Endothelial cell of umbilical vein (primary cell): ENCODE data around the gene MINDY3. TPM values are rescaled to one million over a fixed set of nuclear protein-coding genes. Genes with fewer than 3 reads are reported as not detected.

Source experiments
- BruUV-seq: library from RNA; stranded (reverse); fragments of 400-500 nt; replicated peaks from 2 replicates; lab custom pipeline; 2021; lab: Mats Ljungman, UMichigan
- CTCF ChIA-PET: fragments of 300-600, 350-600 bp; sonication (Branson Sonifier 250); formaldehyde crosslinking; loops from one replicate; lab custom pipeline; 2021; ENCODE audit warnings: antibody characterized with exemption, inconsistent platforms; lab: Charles Lee
- POLR2A ChIA-PET: fragments of 300-600, 350-600 bp; sonication (Branson Sonifier 250); formaldehyde crosslinking; loops from one replicate; lab custom pipeline; 2021; ENCODE audit warnings: antibody characterized with exemption, inconsistent platforms; lab: Charles Lee
- DNase-seq: peaks from one replicate; pipeline ENCODE4 v3.0.0-alpha.2; 2011; ENCODE audit warnings: low read depth, low spot score
- FAIRE-seq: peaks from 2 replicates; lab custom pipeline; 2011; peaks lifted over from hg19 to GRCh38; lab: Jason Lieb, UNC
- H2AFZ ChIP-seq: 2 replicates; pipeline ENCODE4 v1.6.0; 2012; ENCODE audit warnings: low read depth, low read length, control low read depth, inconsistent platforms
- H3K27ac ChIP-seq: 2 replicates; pipeline ENCODE4 v1.5.1; 2011; ENCODE audit warnings: low read depth, mild to moderate bottlenecking, control low read depth, low read length, moderate library complexity; ENCODE audit not compliant: insufficient read depth
- H3K27me3 ChIP-seq, 2 experiments: 2 replicates each; pipeline versions ENCODE4 v1.6.0 to v1.6.1; 2011; ENCODE audit warnings: low read length in 2 of 2, mixed read lengths in 1 of 2; ENCODE audit not compliant: control insufficient read depth in 2 of 2, insufficient read depth in 2 of 2
- H3K36me3 ChIP-seq, 2 experiments: 2 replicates in 1 of 2; 3 replicates in 1 of 2; pipeline ENCODE4 v1.5.1; 2011; ENCODE audit warnings: low read length in 2 of 2, mild to moderate bottlenecking in 1 of 2, moderate library complexity in 1 of 2; ENCODE audit not compliant: control insufficient read depth in 2 of 2, insufficient read depth in 2 of 2; ENCODE audit errors: extremely low read depth in 1 of 2
- H3K4me1 ChIP-seq: 3 replicates; pipeline ENCODE4 v1.5.1; 2011; ENCODE audit warnings: mild to moderate bottlenecking, low read length; ENCODE audit not compliant: control insufficient read depth, insufficient read depth; ENCODE audit errors: extremely low read depth
- H3K4me2 ChIP-seq: 2 replicates; pipeline ENCODE4 v1.6.1; 2011; ENCODE audit warnings: low read length, control low read depth, mixed read lengths; ENCODE audit not compliant: insufficient read depth
- H3K4me3 ChIP-seq, 3 experiments: fragments of 200-600 bp in 1 of 3; sonication (generic), shearing (Covaris generic) in 1 of 3; replicated peaks in 1 of 3; 2 replicates each; pipeline ENCODE4 v1.5.1; 2011 to 2016; ENCODE audit warnings: control low read depth in 3 of 3, low read length in 3 of 3, mild to moderate bottlenecking in 2 of 3, inconsistent platforms in 1 of 3, low read depth in 1 of 3, moderate library complexity in 1 of 3; ENCODE audit not compliant: insufficient read depth in 1 of 3
- H3K79me2 ChIP-seq: 2 replicates; pipeline ENCODE4 v1.6.0; 2012; ENCODE audit warnings: low read length, inconsistent platforms; ENCODE audit not compliant: control insufficient read depth, insufficient read depth
- H3K9ac ChIP-seq: replicated peaks from 2 replicates; pipeline ENCODE3; 2011; ENCODE audit warnings: low read length, control low read depth; ENCODE audit not compliant: insufficient read depth; ENCODE audit errors: extremely low read depth
- H3K9me1 ChIP-seq: replicated peaks from 3 replicates; pipeline ENCODE4 v1.6.0; 2011; ENCODE audit warnings: mild to moderate bottlenecking, low read length; ENCODE audit not compliant: control insufficient read depth, insufficient read depth; ENCODE audit errors: extremely low read depth
- H3K9me3 ChIP-seq: replicated peaks from 2 replicates; pipeline ENCODE4 v1.5.1; 2012; ENCODE audit warnings: low read length, inconsistent platforms; ENCODE audit not compliant: control insufficient read depth, insufficient read depth
- H4K20me1 ChIP-seq: replicated peaks from 2 replicates; pipeline ENCODE3; 2011; ENCODE audit warnings: mild to moderate bottlenecking, low read length; ENCODE audit not compliant: control insufficient read depth, insufficient read depth; ENCODE audit errors: extremely low read depth
- CTCF ChIP-seq, 2 donors: IDR thresholded peaks; 1 replicate in 1 of 2; 2 replicates in 1 of 2; pipeline ENCODE4 v1.5.1; 2011; ENCODE audit warnings: low read length in 2 of 2, mild to moderate bottlenecking in 2 of 2, moderate library complexity in 2 of 2, control low read depth in 1 of 2, inconsistent platforms in 1 of 2, low read depth in 1 of 2; ENCODE audit not compliant: insufficient read depth in 1 of 2; ENCODE audit errors: extremely low read depth in 1 of 2
- GATA2 ChIP-seq: IDR thresholded peaks from 2 replicates; pipeline ENCODE4 v1.7.0; 2011; ENCODE audit warnings: low read depth, mild to moderate bottlenecking, moderate library complexity, mixed read lengths, low read length; ENCODE audit not compliant: insufficient read length, insufficient read depth
- JUN ChIP-seq: IDR thresholded peaks from 2 replicates; pipeline ENCODE4 v1.6.1; 2011; ENCODE audit warnings: borderline replicate concordance, low read depth; ENCODE audit not compliant: insufficient read length, insufficient read depth
- MAX ChIP-seq: IDR thresholded peaks from 2 replicates; pipeline ENCODE4 v1.6.1; 2011; ENCODE audit not compliant: insufficient read depth, insufficient read length
- POLR2A ChIP-seq: IDR thresholded peaks from 2 replicates; pipeline ENCODE4 v1.6.1; 2012; ENCODE audit warnings: low read depth, mild to moderate bottlenecking, control low read depth, low read length
- dilution Hi-C: fragments of 300-500 bp; cut with MboI; formaldehyde crosslinking; loops from one replicate; pipeline ENCODE4 v1.15.0; 2019; ENCODE audit warnings: low sequenced_read_pairs; ENCODE audit not compliant: extremely low pct_ligation_motif_present
- intact Hi-C: fragments of 100-400 bp; cut with micrococcal nuclease; formaldehyde crosslinking; loops from one replicate; pipeline ENCODE4 v1.10.0; 2022
- polyA plus RNA-seq, 4 experiments: library from polyadenylated mRNA; depleted of rRNA in 3 of 4; stranded (reverse) in 3 of 4; unstranded in 1 of 4; fragments of >200 nt; gene quantifications; 2 replicates each; pipeline versions ENCODE4 v1.2.1 to v1.2.3, GENCODE V29; 2011 to 2012; ENCODE audit warnings: missing spikeins in 1 of 4
- total RNA-seq: library from RNA; stranded (reverse); gene quantifications from 2 replicates; pipeline ENCODE4 v1.2.3, GENCODE V29; 2021

MINDY3 gene
- total and polyA plus RNA-seq, 2 donors (not counting 3 experiments of a cell fraction or from before 2014, with no cell fraction given): 7.5 to 20.2 TPM

GRCh38 chr10:15787426-15787825 is 72.9 kb downstream of the MINDY3 start:
- POLR2A ChIA-PET: no interaction called here
- H3K36me3 ChIP-seq: peaks cover 2 to 3% of the 10 kb centered on the region in 2 experiments
- H2AFZ ChIP-seq: no peak overlapping the region
- H3K27me3 ChIP-seq: no peaks in the 10 kb centered on the region
- FAIRE-seq: no peak
- H3K9me1 ChIP-seq: no peaks in the 10 kb centered on the region
- no peak overlapping the region for H3K4me3 ChIP-seq
- CTCF ChIA-PET: interaction anchor here (1.5 kb wide), 1 partner anchor 17 kb away, joined by 3 read pairs; no protein-coding TSS in a partner anchor
- TF ChIP-seq CTCF (IDR thresholded peaks at IDR 0.05; ENCODE audit: extremely low read depth in 1 of 2, insufficient read depth in 1 of 2, low read depth in 1 of 2, low read length in 2 of 2): no peak
- TF ChIP-seq MAX: no peak
- TF ChIP-seq JUN: no peak
- no peak for TF ChIP-seq POLR2A
- no peak for TF ChIP-seq GATA2
- dilution Hi-C loops: no loop called here
- H3K4me1 ChIP-seq: no peaks in the 10 kb centered on the region
- H3K79me2 ChIP-seq: no peaks in the 10 kb centered on the region
- intact Hi-C loops: no loop called here
- no TSS peak for BruUV-seq
- no peak overlapping the region for H3K4me2 ChIP-seq
- no peak overlapping the region for H3K27ac ChIP-seq
- DNase-seq: no peak
- no peaks in the 10 kb centered on the region for H3K9me3 ChIP-seq
- H4K20me1 ChIP-seq: no peaks in the 10 kb centered on the region
- H3K9ac ChIP-seq: no peak overlapping the region
